Type B pancreatic cell (in vitro differentiated cells): ENCODE measurements around the gene TMEM69. TPM values are rescaled to one million over a fixed set of nuclear protein-coding genes. Genes with fewer than 3 reads are reported as not detected.
A peak's percentile ranks its signal among the peaks of the same experiment; 100 is the strongest.

Experiments
- DNase-seq: peaks from one replicate; pipeline ENCODE4 v3.0.0; 2021; ENCODE audit warnings: mixed read lengths; ENCODE audit not compliant: unreplicated experiment; ENCODE audit errors: extremely low spot score
- H3K27ac Mint-ChIP-seq: 2 replicates; pipeline ENCODE4 v1.8.0; 2021; ENCODE audit warnings: mild to moderate bottlenecking, mixed read lengths
- H3K27me3 Mint-ChIP-seq: 2 replicates; pipeline ENCODE4 v1.8.0; 2021; ENCODE audit warnings: mixed read lengths
- H3K36me3 Mint-ChIP-seq: 2 replicates; pipeline ENCODE4 v1.8.0; 2021; ENCODE audit warnings: mixed read lengths
- H3K4me1 Mint-ChIP-seq: one replicate; pipeline ENCODE4 v1.8.0; 2021; ENCODE audit warnings: mixed read lengths; ENCODE audit not compliant: unreplicated experiment
- H3K4me3 Mint-ChIP-seq: 2 replicates; pipeline ENCODE4 v1.8.0; 2021; ENCODE audit warnings: mild to moderate bottlenecking, mixed read lengths
- H3K9me3 Mint-ChIP-seq: 2 replicates; pipeline ENCODE4 v1.8.0; 2021; ENCODE audit warnings: mixed read lengths
- long read RNA-seq: library from polyadenylated mRNA; unstranded; transcript quantifications from one replicate; pipeline ENCODE4 v2.0.0, GENCODE V29; 2020
- total RNA-seq: library from RNA; stranded (reverse); gene quantifications from 2 replicates; pipeline ENCODE4 v1.2.1, GENCODE V29; 2021; ENCODE audit warnings: low replicate concordance
- TF ChIP-seq, protein P1 (sequence below): fragments of 200-600 bp; sonication (generic); conservative IDR thresholded peaks from 2 replicates; pipeline ENCODE4 v1.5.0; 2021; ENCODE audit warnings: antibody characterized with exemption, mild to moderate bottlenecking

TMEM69 gene, protein sequence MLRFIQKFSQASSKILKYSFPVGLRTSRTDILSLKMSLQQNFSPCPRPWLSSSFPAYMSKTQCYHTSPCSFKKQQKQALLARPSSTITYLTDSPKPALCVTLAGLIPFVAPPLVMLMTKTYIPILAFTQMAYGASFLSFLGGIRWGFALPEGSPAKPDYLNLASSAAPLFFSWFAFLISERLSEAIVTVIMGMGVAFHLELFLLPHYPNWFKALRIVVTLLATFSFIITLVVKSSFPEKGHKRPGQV
- 26.0 and 39.3 TPM in 2 replicates for total RNA-seq
- long read RNA-seq, transcript TMEM69-201 (3 exons, 2,439 nt) = major isoform, 46 of 71 reads
- long read RNA-seq, partial matches to known transcripts = 15 of 71 reads
- long read RNA-seq, other reads (novel, unspliced or antisense) = 8 of 71 reads

DNA sequence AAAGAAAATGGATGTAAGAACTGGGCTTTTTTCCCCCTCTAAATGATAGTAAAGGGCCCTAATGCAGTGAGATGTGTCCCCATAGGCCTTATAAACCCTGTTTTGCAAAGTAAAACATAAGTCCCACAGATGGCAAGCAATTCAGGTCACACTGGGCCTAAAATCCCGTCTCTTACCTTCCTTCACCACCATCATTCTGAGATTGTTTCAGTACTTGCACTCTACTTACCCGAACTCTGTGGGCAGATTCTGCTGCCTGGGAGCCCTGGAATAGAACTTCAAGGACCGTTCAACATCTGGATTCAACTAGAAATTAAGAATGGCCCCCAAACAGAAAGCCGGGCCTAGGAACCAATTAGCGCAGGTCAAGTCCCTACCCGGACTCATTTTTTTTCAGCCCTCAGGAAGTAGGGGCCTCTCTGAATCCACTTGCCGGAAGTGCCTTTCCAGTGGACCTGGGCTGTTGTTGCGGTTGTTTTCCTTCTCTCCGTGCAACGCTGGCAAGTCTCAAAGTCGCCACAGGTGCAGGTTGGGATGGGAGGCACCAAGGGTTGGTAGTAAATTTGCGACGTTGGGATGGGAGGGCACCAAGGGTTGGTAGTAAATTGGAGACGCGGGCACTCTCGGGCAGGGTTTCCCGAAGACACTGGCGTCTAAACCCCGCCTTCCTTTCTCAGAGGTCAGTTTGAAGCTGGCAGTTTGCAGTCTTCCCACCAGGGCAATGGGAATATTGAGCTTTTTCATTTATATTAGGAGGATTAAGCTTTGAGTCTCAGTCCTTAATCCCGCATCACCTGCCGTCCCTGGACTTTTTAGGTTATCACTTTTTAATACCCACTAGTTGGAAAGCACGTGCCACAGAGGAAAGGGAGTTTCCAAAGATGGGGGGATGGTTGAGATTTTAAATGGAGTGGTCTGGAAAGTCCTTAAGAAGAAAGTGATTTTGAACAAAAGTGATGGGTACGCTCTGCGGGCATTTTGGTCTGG lies at the start of gene TMEM69:
Gene TMEM69 (plus strand): TSS at position 428 of the 987 bp plus-strand sequence. CDS start 2,888 bp downstream, outside the sequence.
- Mint-ChIP-seq H3K36me3 (peaks cover 6% of the 10 kb centered on the region), H3K27ac (peak within 1 kb of the TSS; percentile 100), H3K27me3 (no peaks in the 10 kb centered on the region), H3K4me3 (peak within 1 kb of the TSS; percentile 100), H3K4me1 (peaks cover 17% of the 10 kb centered on the region), H3K9me3 (no peaks in the 10 kb centered on the region)
- TF ChIP-seq, protein P1, sequence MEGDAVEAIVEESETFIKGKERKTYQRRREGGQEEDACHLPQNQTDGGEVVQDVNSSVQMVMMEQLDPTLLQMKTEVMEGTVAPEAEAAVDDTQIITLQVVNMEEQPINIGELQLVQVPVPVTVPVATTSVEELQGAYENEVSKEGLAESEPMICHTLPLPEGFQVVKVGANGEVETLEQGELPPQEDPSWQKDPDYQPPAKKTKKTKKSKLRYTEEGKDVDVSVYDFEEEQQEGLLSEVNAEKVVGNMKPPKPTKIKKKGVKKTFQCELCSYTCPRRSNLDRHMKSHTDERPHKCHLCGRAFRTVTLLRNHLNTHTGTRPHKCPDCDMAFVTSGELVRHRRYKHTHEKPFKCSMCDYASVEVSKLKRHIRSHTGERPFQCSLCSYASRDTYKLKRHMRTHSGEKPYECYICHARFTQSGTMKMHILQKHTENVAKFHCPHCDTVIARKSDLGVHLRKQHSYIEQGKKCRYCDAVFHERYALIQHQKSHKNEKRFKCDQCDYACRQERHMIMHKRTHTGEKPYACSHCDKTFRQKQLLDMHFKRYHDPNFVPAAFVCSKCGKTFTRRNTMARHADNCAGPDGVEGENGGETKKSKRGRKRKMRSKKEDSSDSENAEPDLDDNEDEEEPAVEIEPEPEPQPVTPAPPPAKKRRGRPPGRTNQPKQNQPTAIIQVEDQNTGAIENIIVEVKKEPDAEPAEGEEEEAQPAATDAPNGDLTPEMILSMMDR = peak; percentile 72
- DNase-seq = peak; percentile 78

- H3K36me3 Mint-ChIP-seq = peaks cover 15% of the 10 kb centered on the region
- DNase-seq = no peak
- no peaks in the 10 kb centered on the region for H3K27me3 Mint-ChIP-seq
- no peaks in the 10 kb centered on the region for H3K4me1 Mint-ChIP-seq
- TF ChIP-seq, protein P1 = no peak
- peak overlapping the region; percentile 60 for H3K27ac Mint-ChIP-seq
- no peak overlapping the region for H3K4me3 Mint-ChIP-seq
- no peaks in the 10 kb centered on the region for H3K9me3 Mint-ChIP-seq
Measured at GRCh38 chr1:45640293-45640692, 47.7 kb upstream of the TMEM69 start.

GRCh38 chr1:45643321-45643720 lies 44.7 kb upstream of the TMEM69 start:
- H3K36me3 Mint-ChIP-seq = peaks cover 24% of the 10 kb centered on the region
- no peak for DNase-seq
- H3K27me3 Mint-ChIP-seq = no peaks in the 10 kb centered on the region
- peak overlapping the region; percentile 87 for H3K27ac Mint-ChIP-seq
- no peaks in the 10 kb centered on the region for H3K9me3 Mint-ChIP-seq
- H3K4me3 Mint-ChIP-seq = peak overlapping the region; percentile 15
- no peaks in the 10 kb centered on the region for H3K4me1 Mint-ChIP-seq
- TF ChIP-seq, protein P1 = no peak

DNA sequence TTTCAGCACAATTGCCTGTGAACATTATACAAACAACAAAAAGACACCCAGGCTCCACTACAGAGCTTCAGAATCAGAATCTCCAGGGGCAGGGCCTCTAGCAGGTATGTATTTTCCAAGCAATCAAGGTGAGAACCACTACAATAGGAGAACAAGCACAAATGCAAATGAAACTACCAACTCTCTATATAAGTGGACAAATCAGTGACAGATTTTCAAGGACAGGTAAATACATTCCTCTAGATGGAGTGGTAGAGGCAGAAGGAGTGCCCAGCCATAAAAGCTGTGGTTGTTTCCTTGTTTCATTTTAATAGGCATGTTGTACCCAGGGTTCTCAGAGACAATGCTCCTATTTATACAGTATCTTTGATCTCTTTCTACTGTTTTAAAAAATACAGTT lies 44.0 kb upstream of the TMEM69 start:
- Mint-ChIP-seq H3K9me3 (no peaks in the 10 kb centered on the region), H3K4me1 (no peaks in the 10 kb centered on the region), H3K27me3 (no peaks in the 10 kb centered on the region), H3K4me3 (no peak overlapping the region), H3K27ac (peak overlapping the region; percentile 87), H3K36me3 (peaks cover 26% of the 10 kb centered on the region)
- TF ChIP-seq, protein P1 = peak; percentile 19
- DNase-seq = no peak

GRCh38 chr1:45644661-45645060 lies 43.3 kb upstream of the TMEM69 start:
- peaks cover 26% of the 10 kb centered on the region for H3K36me3 Mint-ChIP-seq
- H3K9me3 Mint-ChIP-seq = no peaks in the 10 kb centered on the region
- peak overlapping the region; percentile 87 for H3K27ac Mint-ChIP-seq

More at GRCh38 chr1:45644661-45645060, 43.3 kb upstream of the TMEM69 start:
- TF ChIP-seq, protein P1 = no peak
- H3K4me1 Mint-ChIP-seq = no peaks in the 10 kb centered on the region
- H3K4me3 Mint-ChIP-seq = no peak overlapping the region
- DNase-seq = no peak
- no peaks in the 10 kb centered on the region for H3K27me3 Mint-ChIP-seq
